Measurements from ENCODE around the gene HNRNPH2.
A peak's percentile ranks its signal among the peaks of the same experiment; 100 is the strongest.

The HNRNPH2 gene

GRCh38 chrX:101407748-101408531 lies at the start of gene HNRNPH2, which contains the start of gene GLA:
Gene HNRNPH2, plus strand, starts transcription at chrX:101408222. Its CDS starts 3,767 bp downstream, at chrX:101411989.
Gene GLA, minus strand, starts transcription at chrX:101407925. Its CDS starts 22 bp downstream, at chrX:101407903.
- H3K4me1 ChIP-seq (ENCODE audit: insufficient read depth, low read length): no peaks in the 10 kb centered on the region; the same call in 1 of the 2 replicates
- peaks cover 22% of the 10 kb centered on the region for H3K36me3 ChIP-seq (ENCODE audit: insufficient read depth, low read depth, low read length)
- H3K4me3 ChIP-seq (ENCODE audit: low read length): peak within 1 kb of the TSS; percentile 97
- peak within 1 kb of the TSS; percentile 97 for H3K27ac ChIP-seq (ENCODE audit: low read length)
- peak within 1 kb of the TSS; percentile 98 for H3K9ac ChIP-seq (ENCODE audit: low read depth, low read length)
- H3K9me3 ChIP-seq (ENCODE audit: insufficient read depth, low read depth, low read length): no peaks in the 10 kb centered on the region
- H3K27me3 ChIP-seq (ENCODE audit: insufficient read depth, low read length): no peaks in the 10 kb centered on the region

- Histone ChIP-seq H3K9ac (ENCODE audit: low read depth, low read length) (no peak overlapping the region), H3K9me3 (ENCODE audit: insufficient read depth, low read depth, low read length) (no peaks in the 10 kb centered on the region), H3K27ac (ENCODE audit: low read length) (no peak overlapping the region), H3K4me1 (ENCODE audit: insufficient read depth, low read length) (no peaks in the 10 kb centered on the region), H3K27me3 (ENCODE audit: insufficient read depth, low read length) (no peaks in the 10 kb centered on the region), H3K4me3 (ENCODE audit: low read length) (no peak overlapping the region), H3K36me3 (ENCODE audit: insufficient read depth, low read depth, low read length) (no peaks in the 10 kb centered on the region)
Observed at GRCh38 chrX:101359966-101360365, 48.1 kb upstream of the HNRNPH2 start.

- Histone ChIP-seq H3K9me3 (ENCODE audit: insufficient read depth, low read depth, low read length) (no peaks in the 10 kb centered on the region), H3K4me1 (ENCODE audit: insufficient read depth, low read length) (no peaks in the 10 kb centered on the region), H3K9ac (ENCODE audit: low read depth, low read length) (no peak overlapping the region), H3K36me3 (ENCODE audit: insufficient read depth, low read depth, low read length) (no peaks in the 10 kb centered on the region), H3K4me3 (ENCODE audit: low read length) (no peak overlapping the region), H3K27ac (ENCODE audit: low read length) (no peak overlapping the region), H3K27me3 (ENCODE audit: insufficient read depth, low read length) (no peaks in the 10 kb centered on the region)
Observed at GRCh38 chrX:101360390-101360789, 47.6 kb upstream of the HNRNPH2 start.

GRCh38 chrX:101362116-101362515 lies 45.9 kb upstream of the HNRNPH2 start:
- Histone ChIP-seq H3K9ac (ENCODE audit: low read depth, low read length) (no peak overlapping the region), H3K4me3 (ENCODE audit: low read length) (no peak overlapping the region), H3K4me1 (ENCODE audit: insufficient read depth, low read length) (no peaks in the 10 kb centered on the region), H3K27me3 (ENCODE audit: insufficient read depth, low read length) (no peaks in the 10 kb centered on the region), H3K27ac (ENCODE audit: low read length) (no peak overlapping the region), H3K9me3 (ENCODE audit: insufficient read depth, low read depth, low read length) (no peaks in the 10 kb centered on the region), H3K36me3 (ENCODE audit: insufficient read depth, low read depth, low read length) (no peaks in the 10 kb centered on the region)

- Histone ChIP-seq H3K9me3 (ENCODE audit: insufficient read depth, low read depth, low read length) (no peaks in the 10 kb centered on the region), H3K4me1 (ENCODE audit: insufficient read depth, low read length) (no peaks in the 10 kb centered on the region)
Observed at GRCh38 chrX:101362757-101363156, 45.3 kb upstream of the HNRNPH2 start.

GRCh38 chrX:101365301-101365795 lies 42.7 kb upstream of the HNRNPH2 start:
- Histone ChIP-seq H3K4me3 (ENCODE audit: low read length) (no peak overlapping the region), H3K36me3 (ENCODE audit: insufficient read depth, low read depth, low read length) (no peaks in the 10 kb centered on the region), H3K9ac (ENCODE audit: low read depth, low read length) (no peak overlapping the region)

More at GRCh38 chrX:101362757-101363156, 45.3 kb upstream of the HNRNPH2 start:
- no peak overlapping the region for H3K9ac ChIP-seq (ENCODE audit: low read depth, low read length)
- H3K4me3 ChIP-seq (ENCODE audit: low read length): no peak overlapping the region
- no peak overlapping the region for H3K27ac ChIP-seq (ENCODE audit: low read length)
- H3K27me3 ChIP-seq (ENCODE audit: insufficient read depth, low read length): no peaks in the 10 kb centered on the region
- no peaks in the 10 kb centered on the region for H3K36me3 ChIP-seq (ENCODE audit: insufficient read depth, low read depth, low read length)

GRCh38 chrX:101368800-101369199 lies 39.2 kb upstream of the HNRNPH2 start:
- Histone ChIP-seq H3K27ac (ENCODE audit: low read length) (no peak overlapping the region), H3K36me3 (ENCODE audit: insufficient read depth, low read depth, low read length) (no peaks in the 10 kb centered on the region), H3K4me1 (ENCODE audit: insufficient read depth, low read length) (no peaks in the 10 kb centered on the region), H3K9ac (ENCODE audit: low read depth, low read length) (no peak overlapping the region), H3K9me3 (ENCODE audit: insufficient read depth, low read depth, low read length) (no peaks in the 10 kb centered on the region), H3K4me3 (ENCODE audit: low read length) (no peak overlapping the region), H3K27me3 (ENCODE audit: insufficient read depth, low read length) (no peaks in the 10 kb centered on the region)

More at GRCh38 chrX:101365301-101365795, 42.7 kb upstream of the HNRNPH2 start:
- H3K27ac ChIP-seq (ENCODE audit: low read length): no peak overlapping the region
- H3K9me3 ChIP-seq (ENCODE audit: insufficient read depth, low read depth, low read length): no peaks in the 10 kb centered on the region
- no peaks in the 10 kb centered on the region for H3K27me3 ChIP-seq (ENCODE audit: insufficient read depth, low read length)
- no peaks in the 10 kb centered on the region for H3K4me1 ChIP-seq (ENCODE audit: insufficient read depth, low read length)

GRCh38 chrX:101369687-101370086 lies 38.3 kb upstream of the HNRNPH2 start:
- H3K36me3 ChIP-seq (ENCODE audit: insufficient read depth, low read depth, low read length): no peaks in the 10 kb centered on the region
- no peaks in the 10 kb centered on the region for H3K4me1 ChIP-seq (ENCODE audit: insufficient read depth, low read length)
- no peak overlapping the region for H3K4me3 ChIP-seq (ENCODE audit: low read length)
- no peaks in the 10 kb centered on the region for H3K27me3 ChIP-seq (ENCODE audit: insufficient read depth, low read length)
- no peak overlapping the region for H3K9ac ChIP-seq (ENCODE audit: low read depth, low read length)
- no peak overlapping the region for H3K27ac ChIP-seq (ENCODE audit: low read length)
- no peaks in the 10 kb centered on the region for H3K9me3 ChIP-seq (ENCODE audit: insufficient read depth, low read depth, low read length)

- no peaks in the 10 kb centered on the region for H3K36me3 ChIP-seq (ENCODE audit: insufficient read depth, low read depth, low read length)
- H3K4me3 ChIP-seq (ENCODE audit: low read length): no peak overlapping the region
- H3K9ac ChIP-seq (ENCODE audit: low read depth, low read length): no peak overlapping the region
- H3K4me1 ChIP-seq (ENCODE audit: insufficient read depth, low read length): no peaks in the 10 kb centered on the region
- no peak overlapping the region for H3K27ac ChIP-seq (ENCODE audit: low read length)
- no peaks in the 10 kb centered on the region for H3K9me3 ChIP-seq (ENCODE audit: insufficient read depth, low read depth, low read length)
- no peaks in the 10 kb centered on the region for H3K27me3 ChIP-seq (ENCODE audit: insufficient read depth, low read length)
Observed at GRCh38 chrX:101370888-101371504, 37.0 kb upstream of the HNRNPH2 start.

- H3K36me3 ChIP-seq (ENCODE audit: insufficient read depth, low read depth, low read length): no peaks in the 10 kb centered on the region
- H3K4me3 ChIP-seq (ENCODE audit: low read length): no peak overlapping the region
- H3K27me3 ChIP-seq (ENCODE audit: insufficient read depth, low read length): no peaks in the 10 kb centered on the region
- H3K9me3 ChIP-seq (ENCODE audit: insufficient read depth, low read depth, low read length): no peaks in the 10 kb centered on the region
- no peak overlapping the region for H3K9ac ChIP-seq (ENCODE audit: low read depth, low read length)
- H3K27ac ChIP-seq (ENCODE audit: low read length): no peak overlapping the region
- no peaks in the 10 kb centered on the region for H3K4me1 ChIP-seq (ENCODE audit: insufficient read depth, low read length)
Observed at GRCh38 chrX:101377547-101377946, 30.5 kb upstream of the HNRNPH2 start.

- H3K27me3 ChIP-seq (ENCODE audit: insufficient read depth, low read length): no peaks in the 10 kb centered on the region
- H3K27ac ChIP-seq (ENCODE audit: low read length): no peak overlapping the region
- no peak overlapping the region for H3K4me3 ChIP-seq (ENCODE audit: low read length)
- no peaks in the 10 kb centered on the region for H3K4me1 ChIP-seq (ENCODE audit: insufficient read depth, low read length)
- H3K9ac ChIP-seq (ENCODE audit: low read depth, low read length): no peak overlapping the region
- H3K36me3 ChIP-seq (ENCODE audit: insufficient read depth, low read depth, low read length): no peaks in the 10 kb centered on the region
- H3K9me3 ChIP-seq (ENCODE audit: insufficient read depth, low read depth, low read length): no peaks in the 10 kb centered on the region
Observed at GRCh38 chrX:101383679-101384205, 24.3 kb upstream of the HNRNPH2 start.
